HG02588 (cell line): ENCODE data around the gene VSTM2L.

Experiments used
- ATAC-seq: cut with Tn5 transposase; IDR thresholded peaks from one replicate; pipeline ENCODE4 v1.9.1; 2021; ENCODE audit warnings: mild to moderate bottlenecking, moderate library complexity; ENCODE audit not compliant: unreplicated experiment

Gene VSTM2L

DNA sequence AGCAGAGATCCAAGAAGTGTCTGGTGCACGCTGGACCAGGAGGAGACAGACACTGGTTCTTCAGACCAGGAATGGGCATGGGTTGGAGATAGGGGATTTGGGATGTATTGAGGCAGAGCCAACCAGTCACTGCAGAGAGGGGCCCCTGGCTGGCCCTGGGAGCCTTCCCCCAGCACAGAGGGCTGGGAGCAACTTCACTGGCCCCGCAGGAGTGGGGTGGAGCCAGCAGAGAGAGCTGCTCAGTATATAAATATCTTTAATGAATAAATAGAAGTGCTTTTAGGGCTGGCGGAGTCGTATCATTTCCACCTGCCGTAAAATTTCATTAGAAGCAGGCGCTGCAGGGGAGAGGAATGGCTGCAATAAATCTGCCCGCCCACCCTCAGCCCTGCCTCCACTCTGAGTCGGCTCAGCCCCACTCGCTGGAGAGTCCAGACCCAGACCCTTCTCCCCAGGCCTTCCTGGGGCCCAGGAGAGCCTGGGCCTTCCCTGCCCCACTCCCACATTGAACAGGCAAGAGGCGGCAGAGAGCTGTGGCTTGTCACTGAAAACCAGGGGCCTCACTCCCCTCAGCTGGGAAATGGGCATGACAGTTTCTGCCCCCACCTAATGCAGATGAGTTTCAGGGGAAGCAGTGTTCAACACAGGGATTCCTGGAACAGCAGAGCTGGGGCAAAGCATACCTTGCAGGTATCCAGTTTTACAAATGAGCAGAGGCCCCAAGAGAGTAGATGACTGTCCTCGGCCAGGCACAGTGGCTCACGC, 23.9 kb upstream of the VSTM2L start:
- ATAC-seq: no peak

DNA sequence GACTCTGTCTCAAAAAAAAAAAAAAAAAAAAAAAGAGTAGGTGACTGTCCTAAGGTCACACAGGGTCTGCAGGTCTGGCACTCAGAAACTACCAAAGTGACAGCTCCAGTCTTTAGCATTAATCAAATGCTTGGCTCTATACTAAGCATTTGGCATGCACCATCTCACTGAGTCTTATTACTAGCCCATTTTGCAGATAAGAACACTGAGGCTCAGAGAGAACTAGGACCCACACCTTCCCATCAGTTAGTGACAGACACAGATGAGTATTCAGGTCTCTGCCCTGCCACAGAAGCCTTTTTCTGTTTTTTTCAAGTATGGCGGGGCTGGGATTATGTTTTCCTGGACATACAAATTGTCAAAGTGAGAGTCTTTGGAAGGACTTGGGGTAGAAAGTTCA, 23.1 kb upstream of the VSTM2L start:
- ATAC-seq: no peak

DNA sequence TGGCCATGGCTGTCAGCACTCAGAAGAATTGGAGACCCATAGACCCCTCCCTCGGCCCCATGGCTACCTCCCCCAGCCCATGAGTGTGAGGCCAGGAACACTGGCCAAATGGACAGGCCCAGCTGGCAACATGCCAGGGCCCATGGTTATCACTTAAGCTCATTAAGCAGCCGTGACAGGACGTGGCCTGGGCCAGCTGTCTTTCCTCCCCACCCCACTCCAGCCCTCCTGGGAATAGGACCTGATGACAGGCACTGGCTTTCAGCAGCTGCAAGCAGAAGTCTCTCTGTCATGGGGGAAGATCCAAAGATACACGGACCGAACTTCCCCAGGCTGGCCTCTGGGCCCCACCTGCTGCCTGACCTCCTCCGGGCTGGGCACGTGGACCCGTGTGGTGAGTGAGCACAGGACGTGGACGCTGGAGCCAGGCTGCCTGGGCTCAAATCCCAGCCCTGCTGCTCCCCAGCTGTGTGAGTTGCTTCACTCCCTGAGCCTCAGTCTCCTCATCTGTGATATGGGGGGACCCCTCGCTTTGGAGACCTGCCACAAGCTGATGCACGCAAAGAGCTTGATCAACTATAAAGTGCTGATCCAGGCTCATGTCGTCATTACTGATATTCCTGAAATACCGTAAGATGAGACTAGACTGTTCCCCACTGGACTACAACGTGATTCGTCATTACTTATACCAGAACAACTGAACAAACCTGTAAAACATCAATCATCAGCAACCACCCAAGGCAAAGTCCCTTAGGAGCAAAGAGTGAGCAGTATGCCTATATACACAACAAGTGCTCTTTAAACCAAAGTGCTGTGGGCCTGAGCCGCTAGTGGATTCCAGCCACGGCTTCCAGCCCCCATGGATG, 22.0 kb upstream of the VSTM2L start:
- no peak for ATAC-seq

DNA sequence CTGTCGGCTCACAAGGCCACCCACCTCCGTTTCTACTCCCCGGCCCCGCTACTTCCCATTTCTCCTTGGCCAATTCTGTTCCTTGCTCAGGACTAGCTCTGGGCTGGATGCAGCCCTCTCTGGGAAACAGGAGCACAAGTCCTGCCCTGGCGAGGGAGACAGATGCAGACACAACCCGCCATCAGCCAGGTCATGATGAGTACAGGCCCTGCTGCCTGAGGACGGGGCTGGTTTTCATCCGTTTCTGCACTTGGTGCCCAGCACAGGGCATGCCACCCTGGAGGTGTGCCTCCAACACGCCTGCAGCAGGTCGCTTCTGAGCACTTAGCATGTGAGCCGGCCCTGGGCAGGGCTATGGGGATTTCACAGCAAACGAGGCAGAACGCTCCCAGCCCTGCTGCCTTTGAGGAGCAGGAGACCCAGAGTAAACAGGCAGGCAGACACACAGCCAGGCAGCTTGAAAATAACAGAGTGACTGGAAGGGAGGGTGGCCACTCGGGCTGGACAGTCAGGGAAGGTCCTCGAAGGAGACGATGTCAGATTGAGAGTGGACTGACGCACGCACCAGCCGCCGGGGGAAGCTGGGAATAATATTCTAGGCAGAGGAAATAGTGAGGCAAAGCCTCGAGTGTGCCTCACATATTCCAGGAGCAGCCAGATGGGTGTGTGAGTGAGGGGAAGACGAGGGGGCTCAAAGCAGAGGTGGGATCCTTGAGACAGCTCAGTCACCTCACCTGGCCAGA, 21.2 kb upstream of the VSTM2L start:
- no peak for ATAC-seq

DNA sequence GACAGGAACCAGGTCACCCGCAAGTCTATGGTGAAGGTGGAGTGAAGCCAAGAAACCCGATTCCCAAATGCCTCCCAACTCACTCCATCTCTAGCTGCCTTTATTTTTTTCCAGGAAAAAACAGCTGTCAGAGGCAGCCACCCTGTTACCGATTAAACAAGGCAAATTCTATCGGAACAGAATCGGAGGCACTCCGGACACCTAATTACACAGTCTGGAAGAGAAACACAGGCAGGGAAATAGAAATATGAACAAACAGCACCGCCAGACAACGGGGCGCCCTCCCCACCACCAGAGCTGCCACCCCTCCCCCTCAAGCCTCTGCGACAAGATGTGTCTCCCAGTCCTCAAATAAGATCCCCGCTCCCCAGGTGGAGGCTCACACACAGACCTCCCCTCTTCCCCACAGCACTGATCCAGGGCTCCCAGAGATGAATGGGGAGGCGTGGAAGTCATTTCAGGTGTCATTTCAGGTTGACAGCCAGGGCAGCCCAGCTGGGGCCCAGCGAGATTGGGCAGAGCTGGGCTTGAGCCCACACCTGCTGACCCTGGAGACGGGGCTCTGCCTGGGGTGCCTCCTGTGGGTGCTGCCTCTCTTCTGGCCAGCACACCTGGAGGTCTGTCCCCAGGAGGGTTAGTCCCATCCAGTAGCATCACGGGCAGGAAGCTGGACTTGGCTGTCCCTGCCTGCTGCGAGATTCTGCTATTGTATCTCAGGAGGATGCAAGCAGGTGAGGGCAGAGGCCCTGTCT, 19.8 kb upstream of the VSTM2L start:
- no peak for ATAC-seq

DNA sequence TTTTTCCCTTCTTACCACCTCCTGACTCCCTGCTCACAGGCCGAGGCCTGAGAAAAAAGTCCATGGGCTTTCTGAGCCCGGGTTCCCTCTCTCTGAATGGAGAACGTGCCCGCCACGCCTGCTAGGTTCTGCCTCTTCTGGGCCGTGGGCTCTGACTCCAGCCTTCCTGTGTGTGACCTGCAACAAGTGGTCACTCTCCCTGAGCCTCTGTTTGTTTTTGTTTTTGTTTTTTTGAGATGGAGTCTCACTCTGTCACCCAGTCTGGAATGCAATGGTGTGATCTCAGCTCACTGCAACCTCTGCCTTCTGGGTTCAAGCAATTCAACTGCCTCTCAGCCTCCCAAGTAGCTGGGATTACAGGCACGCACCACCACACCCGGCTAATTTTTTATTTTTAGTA, 17.9 kb upstream of the VSTM2L start:
- ATAC-seq: no peak

DNA sequence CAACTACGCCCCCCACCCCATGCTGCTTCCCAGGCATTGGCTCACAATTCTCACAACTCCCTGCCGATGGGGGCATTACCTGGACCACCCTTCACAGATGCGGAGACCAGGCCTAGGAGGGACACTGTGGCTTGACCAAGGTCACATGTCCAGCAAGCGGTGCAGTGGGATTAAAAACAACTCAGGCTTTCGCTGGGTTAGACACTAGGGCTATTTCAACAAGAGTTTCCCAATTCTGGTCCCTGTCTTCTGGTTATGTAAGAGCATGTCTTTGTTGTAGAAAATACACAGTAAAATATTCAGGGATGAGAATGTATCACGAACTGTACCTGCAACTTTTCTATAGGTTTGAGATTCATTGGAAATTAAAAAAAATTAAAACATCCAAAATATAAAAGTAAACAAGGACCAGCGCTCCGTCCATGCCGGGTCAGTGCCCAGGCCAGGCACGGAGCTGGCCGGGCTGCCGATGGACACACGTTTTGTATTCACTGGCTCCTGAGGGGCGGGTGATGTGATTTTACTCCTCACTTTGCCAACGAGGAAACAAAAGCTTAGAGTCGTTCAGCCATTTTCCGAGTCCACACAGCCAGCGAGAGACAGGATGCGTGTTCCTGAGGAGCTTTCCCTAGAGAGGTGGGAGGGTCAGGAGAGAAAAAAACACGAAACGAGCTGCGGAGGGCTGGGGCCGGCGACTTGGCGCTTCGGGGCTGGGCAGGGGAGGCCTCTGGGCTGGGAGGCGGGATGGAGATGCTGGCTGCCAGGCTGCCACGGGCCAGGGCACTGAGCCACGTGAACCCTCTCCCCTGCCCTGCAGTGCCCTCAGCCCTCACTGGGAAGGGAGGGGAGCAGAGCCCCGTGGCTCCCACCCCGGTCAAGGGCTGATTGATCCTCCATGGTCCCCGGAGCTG, 17.1 kb upstream of the VSTM2L start:
- ATAC-seq: no peak

DNA sequence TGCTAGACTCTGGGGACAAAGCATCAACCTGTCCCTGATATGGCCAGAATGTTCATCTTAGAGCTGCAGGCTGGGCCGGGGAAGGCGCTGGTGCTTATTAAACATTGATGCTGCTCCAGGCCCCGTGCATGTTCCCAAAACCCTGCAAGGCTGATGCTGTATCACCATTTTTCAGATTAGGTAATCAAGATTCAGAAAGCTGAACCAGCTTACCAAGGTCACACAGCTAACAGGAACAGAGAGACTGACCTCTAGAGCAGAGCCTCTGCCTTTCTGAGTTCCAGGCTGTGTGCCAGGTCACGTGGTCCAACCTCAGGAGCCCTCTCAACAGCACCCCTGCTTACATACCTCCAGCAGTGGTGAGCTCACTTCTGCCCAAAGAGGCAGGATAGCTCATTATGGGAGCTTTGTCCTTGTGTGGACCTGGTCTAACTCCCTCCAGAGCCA, 16.1 kb upstream of the VSTM2L start:
- ATAC-seq: no peak

DNA sequence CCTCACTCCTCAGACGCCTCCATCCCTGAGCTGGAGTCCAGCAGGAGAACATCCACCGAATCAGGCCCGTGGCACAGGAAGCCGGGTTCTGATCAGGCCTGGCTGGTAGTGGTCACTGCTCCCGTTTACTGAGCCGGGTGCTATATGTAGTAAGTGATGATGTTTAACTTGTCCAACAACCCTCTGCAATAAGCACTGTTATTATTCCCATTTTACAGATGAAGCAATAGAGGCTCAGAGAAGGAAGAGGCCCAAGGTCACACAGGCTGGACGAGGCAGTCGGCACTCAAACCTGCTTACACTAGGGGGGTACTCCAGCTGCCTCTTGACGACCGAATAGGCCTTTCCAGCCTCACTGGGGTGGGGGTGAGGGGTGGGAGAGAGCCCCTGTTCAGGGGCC, 14.3 kb upstream of the VSTM2L start:
- ATAC-seq: no peak

DNA sequence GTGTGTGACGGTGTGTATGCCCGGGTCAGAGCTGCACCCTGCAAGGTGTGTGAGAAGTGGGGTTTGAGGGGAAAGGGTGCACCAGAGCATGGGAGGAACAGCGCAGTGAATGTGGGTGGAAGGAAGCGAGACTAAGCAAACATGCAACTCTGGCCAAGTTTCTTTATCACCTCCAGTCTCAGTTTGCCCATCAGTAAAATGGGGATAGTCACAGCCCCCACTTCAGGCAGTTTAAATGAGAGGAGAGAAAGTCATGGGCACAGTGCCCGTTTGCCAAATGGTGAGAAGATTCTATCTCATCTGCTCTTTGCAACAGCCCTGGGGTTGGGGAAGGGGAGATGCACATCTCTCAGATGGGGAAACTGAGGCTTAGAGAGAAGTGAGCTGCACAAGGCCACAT, 12.8 kb upstream of the VSTM2L start:
- no peak for ATAC-seq

DNA sequence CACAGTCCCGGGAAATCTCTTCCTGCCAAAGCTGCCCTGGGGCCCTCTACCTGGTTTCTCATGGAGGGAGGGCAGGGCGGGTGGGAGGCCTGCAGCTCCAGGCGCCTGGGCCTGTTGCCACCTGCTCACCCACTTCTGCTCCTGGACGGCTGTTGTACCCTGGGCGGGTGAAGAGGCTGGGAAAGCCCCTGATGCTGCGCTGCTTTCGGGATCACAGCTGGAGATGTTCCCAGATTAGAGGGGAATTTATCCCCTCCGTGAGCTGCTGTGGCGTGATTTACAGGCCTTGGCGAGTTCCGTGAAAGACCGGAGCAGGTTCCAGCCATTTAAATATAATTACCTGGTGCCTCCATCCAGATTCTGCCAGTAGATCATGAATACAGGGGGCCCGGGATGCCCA, 12.3 kb upstream of the VSTM2L start:
- ATAC-seq: no peak

DNA sequence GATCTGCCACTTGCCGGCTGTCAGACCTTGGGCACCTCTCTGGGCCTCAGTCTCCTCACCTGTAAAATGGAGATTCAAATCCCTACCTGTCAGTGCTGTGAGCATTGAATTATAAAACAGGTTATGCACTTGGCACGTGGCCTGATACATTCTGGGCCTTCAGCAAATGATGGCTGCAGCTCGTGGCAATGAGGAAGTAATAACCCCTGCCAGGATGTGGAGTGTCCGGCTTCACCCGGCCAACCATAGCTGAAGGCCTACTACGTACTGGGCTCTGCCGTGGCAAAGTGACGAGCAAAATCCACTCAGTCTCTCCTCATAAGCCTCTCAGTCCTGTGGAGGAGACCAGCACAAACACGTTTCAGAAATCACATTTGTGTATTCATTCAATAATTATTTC, 10.9 kb upstream of the VSTM2L start:
- ATAC-seq: no peak

DNA sequence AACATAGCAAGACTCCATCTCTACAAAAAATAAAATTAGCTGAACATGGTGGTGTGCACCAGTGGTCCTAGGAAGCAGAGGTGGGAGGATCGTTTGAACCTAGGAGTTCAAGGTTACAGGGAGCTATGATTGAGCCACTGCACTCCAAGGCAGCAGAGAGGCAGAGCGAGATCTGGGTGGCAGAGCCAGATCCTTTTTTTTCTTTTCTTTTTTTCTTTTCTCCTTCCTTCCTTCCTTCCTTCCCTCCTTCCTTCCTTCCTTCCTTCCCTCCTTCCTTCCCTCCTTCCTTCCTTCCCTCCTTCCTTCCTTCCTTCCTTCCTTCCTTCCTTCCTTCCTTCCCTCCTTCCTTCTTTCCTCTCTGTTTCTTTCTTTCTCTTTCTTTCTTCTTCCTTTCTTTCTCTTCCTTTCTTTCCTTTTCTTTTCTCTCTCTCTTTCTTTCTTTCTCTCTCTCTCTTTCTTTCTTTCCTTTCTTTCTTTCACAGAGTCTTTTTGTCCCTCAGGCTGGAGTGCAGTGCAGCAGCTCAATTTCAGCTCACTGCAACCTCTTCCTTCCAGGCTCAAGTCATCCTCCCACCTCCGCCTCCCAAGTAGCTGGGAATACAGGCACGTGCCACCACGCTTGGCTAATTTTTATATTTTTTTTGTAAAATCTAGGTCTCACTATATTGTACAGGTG, 9.2 kb upstream of the VSTM2L start:
- no peak for ATAC-seq

DNA sequence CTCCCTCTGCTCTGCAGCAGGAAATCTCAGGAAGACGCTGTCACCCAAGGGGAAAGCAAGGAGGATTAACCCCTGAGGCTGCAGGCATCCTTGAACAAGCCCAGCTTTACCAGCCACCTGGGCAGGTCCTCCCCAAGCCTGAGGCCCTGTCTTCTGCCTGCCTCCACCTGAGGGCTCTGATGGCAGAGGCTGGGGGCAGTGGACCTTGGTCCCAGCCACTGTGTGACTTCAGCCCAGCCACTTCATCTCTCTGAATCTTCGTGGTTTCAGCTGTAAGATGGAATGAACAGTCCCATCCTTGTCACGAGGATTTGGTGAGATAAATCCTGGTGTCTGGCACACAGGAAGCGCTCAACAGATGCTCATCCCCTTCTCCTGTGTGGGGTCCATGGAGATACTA, 8.5 kb upstream of the VSTM2L start:
- ATAC-seq: no peak

DNA sequence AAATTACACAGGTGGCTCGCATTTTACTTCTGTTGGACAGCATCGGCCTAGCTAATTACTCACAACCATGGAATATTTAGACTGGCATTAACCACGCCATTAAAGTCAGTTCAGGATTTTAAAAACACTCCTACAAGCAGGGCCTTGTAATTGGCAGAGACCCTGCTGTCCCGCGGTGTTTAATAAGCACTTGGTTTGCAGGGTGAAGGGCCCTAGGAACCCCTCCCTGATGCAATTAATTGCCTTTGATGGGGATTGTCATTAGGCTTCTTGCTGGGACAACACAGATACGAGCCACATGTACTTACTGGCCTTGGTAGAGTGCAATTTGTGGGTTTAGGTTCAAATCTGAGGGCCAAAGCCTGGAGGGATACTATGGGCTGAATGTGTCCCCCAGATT, 7.8 kb upstream of the VSTM2L start:
- ATAC-seq: no peak

DNA sequence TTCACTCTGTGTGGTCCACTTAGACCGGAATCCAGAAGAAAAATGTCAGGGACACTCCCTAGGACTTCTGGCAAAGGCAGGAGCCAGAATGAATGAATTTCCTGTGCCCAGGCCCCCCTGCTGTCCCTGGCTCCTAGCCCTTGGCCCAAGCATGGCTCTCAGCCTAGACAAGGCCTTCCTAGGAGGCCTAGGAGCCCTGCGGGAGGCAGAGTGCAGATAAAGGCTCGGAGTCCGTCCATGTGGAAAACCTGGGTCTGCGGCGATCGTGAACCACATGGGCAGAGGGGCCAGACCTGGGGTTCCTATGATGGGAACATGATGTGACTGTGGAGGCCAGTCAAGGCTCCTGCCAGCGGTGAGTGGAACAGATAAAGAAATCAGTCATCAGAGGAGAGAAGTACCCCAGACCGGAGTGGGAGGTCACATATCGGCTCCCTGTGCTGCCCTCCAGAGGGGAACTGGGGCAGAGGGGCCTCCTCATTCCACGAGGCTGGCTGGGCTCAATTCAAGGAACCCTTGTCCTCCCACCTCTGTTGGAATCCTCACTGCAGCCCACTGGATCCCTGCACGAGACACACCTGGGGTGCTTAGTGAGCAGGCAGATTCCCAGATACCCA, 5.9 kb upstream of the VSTM2L start:
- no peak for ATAC-seq

DNA sequence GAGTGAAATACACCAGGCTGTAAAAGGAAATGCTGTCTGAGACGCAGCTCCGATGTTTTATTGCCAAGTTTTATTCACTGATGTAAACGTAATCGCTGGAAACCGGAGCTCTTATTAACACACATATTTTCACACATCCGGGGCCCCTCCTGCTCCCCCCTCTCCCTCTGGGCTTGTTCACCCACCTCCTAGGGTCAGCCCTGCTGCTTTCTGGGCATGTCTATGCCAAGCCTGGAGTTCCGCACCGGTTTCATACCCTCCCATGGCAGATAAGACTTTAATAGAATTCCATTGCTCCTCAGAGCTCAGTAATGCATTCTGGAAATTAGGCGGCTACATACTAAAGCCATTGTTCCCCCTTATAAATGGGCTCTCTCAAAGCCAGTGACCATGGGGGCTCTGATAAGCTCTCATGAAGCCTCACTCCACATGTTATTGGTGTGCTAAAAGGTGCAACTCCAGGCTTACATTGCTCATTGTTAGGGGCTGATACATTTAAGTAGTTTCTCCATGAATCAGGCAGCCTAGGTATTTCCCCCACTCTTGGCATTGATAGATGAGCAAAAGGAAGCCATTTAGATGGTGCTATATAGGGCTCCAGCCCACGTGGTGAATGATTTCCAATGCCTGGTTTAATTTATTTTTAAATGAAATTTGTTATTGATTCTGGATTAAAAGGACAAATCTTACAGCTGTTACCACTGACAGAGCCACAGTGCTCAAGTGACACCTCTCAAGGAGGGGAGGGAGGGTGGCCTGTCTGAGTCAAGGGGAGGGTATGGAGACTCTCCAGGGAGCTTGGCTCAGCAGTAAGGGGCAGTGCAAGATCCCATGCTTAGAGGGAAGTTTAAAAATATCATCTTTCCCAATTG, 4.5 kb upstream of the VSTM2L start:
- ATAC-seq: no peak
